Cortex of kidney (tissue), 1 donor: Measurements from ENCODE around the gene ACTN1.

Source experiments
- DNase-seq: peaks from one replicate; lab custom pipeline; 2025; lab: John Stamatoyannopoulos, UW

The ACTN1 gene

DNA sequence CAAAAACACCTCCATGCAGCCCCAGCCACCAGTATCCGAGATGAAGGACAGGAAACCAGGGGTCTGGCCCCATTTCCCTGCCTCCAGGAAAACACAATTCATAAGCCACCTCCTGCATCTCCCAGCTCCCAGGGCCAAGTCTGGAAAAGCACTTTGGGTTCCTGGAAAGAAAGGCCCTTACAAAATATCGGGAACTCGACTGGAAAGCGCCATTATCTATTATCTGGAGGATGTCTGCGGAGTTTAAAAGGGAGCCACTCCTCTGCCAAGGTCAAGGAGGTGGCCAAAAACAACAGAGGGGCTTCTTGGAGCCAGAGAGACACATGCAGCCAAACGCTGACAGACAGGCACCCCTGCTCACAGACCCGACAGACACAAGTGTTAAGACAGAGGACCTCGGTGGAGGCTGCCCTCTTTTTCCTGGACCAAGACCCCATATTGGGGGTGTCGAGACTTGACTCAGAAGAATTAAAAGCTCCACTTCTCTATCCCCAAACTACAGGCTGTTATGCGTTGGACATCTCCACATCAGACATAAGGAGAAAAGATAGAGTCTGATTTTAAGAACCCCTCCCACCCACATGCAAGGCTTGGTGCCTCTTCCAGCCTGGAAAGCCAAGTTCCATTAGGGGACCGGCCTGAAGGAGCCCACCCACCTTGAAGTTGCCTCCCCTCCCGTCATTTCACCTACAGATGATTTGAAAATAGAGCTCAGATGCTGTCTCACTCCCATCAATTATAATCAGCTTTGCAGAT is 9.6 kb downstream of the ACTN1 start:
- DNase-seq = no peak

DNA sequence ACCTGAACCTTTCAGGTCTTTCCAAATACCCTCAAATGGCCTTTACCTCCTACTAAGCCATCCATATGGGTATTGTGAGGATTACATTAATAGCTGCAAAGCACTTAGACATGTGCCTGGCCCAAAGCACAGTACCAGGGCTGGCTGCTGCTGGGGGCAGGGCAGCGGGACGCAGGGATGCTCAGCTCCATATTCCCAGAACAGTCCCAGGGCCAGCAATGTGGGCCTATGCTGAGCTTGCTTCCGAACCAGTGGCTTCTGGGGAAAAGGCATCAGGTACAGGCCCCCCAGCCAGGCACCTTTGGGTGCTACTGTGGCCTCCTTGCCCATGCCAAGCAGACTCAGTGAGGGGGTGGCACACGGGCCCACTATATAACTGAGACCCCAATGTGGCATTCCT is 10.4 kb downstream of the ACTN1 start:
- no peak for DNase-seq

DNA sequence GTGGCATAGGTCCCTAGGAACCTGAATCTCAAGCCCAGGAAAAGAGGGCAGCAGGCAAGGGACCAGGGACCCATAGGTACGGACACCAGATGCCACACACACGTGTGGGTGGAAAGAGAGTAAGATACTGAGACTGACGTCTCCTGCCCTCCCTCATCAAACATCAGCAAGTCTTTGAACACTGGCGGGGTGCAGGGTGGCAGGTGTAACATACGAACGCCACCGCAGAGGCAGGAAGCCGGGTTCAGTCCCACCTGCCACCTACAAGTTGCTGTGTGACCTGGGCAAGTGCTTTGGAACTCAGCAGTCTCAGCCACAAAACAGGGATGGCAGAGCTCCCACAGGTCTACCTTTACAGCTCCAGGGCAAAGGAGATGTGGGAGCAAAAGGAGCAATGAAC is 11.1 kb downstream of the ACTN1 start:
- no peak for DNase-seq

DNA sequence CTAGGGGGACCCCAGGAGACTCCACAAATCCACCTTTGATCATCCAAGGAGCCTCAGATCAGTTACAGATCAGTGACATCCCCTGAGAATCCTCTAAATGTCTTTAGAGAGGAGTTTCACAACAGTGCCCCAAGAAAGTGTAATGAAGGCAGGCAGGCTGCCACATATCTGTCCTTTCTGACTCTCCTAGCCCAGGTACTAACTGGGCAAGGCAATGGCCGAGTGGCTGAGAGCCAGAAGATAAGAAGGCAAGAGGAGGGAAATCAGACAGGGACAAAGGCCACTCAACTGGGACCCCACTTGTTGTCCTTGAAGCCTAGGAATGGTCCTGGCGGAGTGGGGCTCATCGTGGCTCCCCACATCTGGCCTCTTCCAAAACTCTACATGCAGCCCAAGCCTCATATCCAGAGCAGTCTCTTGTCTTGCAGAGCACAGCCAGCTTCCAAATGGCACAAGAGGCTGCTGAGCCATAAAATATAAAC is 11.6 kb downstream of the ACTN1 start:
- DNase-seq = no peak

DNA sequence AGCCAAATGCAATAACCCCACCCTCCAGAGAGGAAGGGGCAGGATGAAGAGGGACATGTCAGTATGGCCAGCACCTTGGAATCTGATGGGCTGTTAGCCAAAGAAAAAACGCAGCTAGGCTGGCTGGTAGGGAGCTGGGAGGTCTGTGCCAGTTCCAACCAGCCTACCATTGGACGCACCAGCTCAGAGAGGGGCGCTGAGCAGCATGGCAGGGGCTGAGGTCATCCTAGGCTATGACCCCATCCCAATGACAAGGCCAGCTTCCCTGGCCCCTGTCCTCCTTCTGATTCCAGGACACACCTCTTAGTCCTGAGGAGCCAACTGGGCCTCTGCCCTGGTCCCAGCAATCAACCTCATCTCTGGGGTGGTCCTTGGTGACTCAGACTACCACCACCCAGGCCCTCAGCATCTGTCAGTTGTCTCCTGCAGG is 12.2 kb downstream of the ACTN1 start:
- no peak for DNase-seq

DNA sequence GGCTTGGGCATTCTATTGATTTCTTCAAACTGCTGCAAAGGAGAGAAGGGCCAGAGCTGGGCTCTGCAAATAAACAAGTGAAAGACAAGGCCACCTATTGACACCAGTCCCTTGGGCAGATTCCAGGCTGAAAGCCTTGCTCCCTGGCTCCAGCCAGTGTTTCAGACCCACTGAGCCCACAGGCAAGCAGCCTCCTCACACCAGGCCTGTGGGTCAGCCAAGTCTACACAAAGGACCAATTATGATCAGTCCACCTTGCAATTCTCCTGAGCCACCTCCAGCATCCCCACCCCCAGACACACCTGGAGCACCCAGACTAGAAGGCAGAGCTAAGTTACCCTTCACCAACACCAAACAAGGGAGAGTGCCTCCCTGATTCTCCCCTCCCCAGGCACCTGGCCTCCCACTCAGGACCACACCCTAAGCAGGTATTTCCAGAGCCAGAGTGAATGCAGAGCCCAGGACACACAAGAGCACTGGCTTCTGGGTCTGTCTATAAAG is 13.8 kb downstream of the ACTN1 start:
- DNase-seq = no peak

DNA sequence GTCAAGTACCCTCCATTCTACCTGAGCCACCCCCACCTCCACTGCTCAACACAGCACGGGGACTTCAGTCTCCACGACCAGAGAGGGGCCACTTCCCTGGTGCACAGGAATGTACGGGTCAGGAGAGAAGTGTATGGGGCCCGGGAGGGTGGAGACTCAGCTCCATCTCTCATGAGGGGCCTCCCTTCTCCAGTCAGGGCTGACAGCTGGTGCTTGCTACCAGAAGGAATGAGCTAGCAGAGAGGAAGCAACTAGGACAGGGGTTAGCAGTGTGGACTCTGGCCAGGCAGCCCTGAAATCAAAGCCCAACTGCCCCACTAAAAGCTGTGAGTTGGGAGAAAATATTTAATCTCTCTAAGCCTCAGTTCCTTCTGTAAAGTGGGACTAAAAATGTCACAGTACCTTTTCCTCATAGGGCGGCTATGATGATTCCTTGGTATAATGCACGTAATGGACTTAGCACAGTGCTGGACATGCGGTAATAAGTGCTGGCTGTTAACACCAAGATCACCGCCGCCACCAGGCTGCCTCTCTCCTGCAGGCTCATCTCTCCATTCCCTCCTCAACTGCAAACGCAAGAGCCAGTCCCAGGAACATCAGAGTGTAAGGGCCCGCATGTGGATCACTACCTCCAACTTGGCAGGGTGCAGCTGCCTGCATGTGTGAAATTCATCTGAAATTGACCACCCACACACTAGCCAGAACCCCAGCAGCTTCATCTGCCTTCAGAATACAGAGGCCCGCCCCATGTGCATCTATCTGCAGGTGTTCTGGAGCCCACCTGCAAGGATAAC is 14.6 kb downstream of the ACTN1 start:
- DNase-seq = no peak

DNA sequence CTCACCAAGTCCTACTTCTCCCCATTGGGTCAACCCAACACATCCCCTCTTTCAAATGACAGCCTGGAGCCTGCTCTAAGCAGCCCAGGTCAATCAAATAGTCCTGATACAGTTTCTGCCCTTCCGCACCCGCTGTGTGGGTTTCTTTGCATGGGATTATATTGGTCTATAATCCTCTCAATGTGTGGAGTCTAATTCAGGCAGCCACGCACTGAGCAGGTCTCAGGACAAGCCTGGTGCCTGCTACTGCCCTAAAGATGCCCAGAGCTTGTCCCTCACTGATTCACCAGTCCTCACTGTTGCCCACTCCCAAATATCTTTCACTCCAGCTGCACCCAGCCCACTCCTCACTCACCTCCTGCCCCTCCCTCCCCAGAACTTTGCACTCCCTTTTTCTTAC is 16.4 kb downstream of the ACTN1 start:
- no peak for DNase-seq

DNA sequence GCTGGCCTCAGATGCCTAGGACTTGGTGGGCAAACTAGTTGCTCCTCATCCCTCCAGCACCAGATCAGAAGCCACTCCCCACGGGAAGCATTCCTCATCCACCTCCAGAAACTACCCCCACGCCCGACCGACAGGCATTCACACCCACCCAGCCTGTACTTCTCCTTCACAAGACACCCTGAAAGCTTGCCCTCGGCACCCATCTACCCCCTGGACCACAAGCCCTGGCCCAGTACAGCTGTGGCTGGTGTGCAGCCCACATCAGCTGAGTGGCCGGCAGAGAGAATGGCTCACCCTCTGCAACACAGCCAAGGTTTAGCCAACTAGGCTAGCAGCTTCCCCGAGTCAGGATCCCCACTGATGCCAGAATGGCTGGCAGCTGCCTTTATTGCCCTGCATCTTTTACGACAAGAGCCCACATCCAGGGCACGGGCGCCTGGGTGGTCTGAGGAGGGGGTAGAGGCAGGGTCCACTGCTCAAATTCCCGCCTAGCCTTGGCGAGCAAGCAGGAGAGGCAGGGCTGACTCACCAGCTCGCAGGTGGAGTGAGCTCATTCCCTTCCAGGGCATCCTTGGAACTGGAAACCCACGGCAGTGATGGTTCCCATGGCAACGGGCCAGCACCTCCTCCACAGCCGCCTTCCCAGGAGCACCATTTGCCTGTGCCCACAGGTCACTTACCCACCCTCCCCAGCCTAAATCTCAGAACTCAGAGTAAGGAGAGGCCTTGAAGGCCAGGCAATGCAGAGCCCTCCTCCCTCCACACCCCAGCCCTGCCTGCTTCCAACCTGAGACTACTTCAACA is 17.1 kb downstream of the ACTN1 start:
- no peak for DNase-seq

DNA sequence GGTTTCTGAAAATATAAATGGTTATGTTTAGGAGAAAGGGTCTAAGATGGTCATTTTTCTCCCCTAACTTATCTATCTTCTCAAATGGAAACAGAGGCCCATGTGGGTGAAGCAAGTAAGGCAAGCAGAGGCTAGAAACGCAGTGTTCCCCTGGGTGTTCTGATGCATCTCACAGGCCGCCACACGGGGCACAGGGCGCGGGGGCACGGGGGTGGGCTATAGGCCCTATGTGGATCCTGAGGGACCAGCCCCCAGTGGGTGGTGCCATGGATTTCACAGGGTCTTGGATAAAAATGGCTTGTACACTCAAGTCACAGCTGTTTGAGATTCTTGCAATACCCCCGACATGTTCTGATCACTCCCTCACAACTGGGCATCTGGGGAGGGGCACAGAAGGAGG is 17.7 kb downstream of the ACTN1 start:
- DNase-seq = no peak

DNA sequence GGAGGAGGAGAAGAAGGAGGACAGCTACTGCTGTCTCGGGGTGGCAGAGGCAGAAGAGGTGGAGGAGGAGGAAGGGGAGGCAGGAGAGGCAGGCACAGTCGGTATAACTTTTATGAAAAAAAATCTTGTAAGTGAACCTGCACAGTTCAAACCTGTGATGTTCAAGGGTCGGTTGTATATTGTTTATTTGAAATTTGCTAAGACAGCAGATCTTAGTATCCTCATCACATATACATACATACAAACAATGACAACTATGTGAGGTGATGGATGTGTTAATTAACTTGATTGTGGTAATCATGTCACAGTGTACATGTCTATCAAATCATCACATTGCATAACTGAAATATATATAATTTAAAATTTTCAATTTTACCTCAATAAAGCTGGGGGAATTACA is 19.0 kb downstream of the ACTN1 start:
- DNase-seq = no peak

DNA sequence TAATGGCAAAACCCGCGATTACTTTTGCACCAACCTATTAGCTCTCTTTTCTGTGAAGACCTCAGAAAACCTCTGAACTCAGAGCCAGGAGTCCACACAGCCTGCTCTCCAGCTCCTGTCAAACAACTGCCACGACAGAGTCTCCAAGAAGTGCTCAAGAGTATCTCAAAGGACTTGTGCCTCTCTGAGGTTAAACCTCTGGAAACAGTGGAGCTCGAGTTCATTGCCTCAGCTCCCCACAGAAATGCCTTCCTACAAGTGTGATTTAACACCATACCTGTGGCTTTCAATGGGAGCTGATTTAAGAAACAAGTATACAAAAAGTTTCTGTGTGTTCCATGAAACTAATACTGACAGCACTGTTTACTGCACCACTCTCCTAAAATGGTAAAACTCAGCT is 20.1 kb downstream of the ACTN1 start:
- DNase-seq = no peak

DNA sequence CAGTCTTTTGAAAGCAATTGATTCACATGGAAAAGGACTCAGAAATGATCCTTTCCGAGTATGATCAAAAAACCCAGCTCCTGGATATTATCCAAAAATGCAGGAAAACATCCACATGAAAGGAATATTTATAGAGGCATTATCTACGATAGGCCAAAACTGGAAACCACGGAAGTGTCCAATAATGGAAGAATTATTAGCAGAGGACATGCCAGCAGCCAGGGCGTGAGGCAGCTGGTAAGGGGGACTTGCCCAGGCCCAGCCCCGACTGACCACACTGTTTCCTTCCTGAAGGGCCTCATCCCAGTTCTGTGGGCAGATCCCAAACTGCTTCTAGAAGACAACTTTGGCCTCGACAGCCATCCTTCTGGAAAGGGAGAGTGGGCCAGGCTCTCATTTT is 20.5 kb downstream of the ACTN1 start:
- no peak for DNase-seq

DNA sequence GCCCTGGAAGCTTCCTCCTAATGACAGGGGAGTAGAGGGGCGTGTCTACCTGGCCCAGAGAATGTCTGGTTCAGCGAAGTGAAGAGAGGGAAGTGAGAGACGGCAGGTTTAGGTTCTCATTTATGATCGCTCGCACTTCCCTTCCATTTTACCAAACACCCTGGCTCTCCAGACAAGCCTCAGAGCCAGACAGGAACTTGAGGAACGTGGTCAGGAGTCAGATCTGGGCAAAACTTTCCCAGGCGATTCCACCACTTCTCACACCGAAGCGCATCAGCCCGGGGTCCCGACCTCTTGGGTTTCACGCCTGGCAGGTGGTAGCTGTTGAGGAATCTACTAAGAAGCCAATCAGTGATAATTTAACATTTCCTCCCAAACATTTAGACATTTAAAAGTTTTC is 21.3 kb downstream of the ACTN1 start:
- DNase-seq = no peak

DNA sequence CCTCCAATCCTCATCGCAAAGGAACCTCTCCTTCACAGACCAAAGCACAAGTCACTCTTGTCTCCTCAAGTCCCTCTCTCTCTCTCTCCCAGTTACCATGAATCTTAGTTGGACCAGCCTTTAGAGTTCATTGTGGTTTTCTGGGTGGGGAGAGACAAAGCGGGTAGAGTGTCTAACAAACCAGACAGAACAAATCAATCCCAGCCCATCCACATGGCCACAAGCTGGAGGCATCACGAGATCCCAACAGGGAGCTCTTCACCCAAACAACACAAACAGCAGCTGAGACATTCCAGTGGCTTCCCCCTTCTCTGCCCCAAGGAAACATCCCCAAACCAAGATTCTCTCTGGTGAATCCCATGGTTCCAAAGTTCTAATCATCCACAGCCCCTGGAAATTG is 22.4 kb downstream of the ACTN1 start:
- DNase-seq = no peak

DNA sequence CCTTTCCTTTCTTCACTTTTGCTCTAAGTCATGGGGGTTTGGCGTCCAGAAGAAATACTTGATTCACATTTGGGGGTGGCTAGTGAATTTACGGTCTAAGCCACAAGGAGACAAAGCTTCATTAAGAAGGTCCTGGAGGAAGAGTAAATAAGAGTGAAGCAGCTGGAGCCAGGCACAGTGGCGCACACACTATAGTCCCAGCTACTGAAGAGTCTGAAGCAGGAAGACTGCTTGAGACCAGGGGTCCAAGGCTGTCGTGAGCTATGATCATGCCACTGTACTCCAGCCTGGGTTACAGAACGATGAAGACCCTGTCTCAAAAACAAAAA is 23.3 kb downstream of the ACTN1 start:
- no peak for DNase-seq

DNA sequence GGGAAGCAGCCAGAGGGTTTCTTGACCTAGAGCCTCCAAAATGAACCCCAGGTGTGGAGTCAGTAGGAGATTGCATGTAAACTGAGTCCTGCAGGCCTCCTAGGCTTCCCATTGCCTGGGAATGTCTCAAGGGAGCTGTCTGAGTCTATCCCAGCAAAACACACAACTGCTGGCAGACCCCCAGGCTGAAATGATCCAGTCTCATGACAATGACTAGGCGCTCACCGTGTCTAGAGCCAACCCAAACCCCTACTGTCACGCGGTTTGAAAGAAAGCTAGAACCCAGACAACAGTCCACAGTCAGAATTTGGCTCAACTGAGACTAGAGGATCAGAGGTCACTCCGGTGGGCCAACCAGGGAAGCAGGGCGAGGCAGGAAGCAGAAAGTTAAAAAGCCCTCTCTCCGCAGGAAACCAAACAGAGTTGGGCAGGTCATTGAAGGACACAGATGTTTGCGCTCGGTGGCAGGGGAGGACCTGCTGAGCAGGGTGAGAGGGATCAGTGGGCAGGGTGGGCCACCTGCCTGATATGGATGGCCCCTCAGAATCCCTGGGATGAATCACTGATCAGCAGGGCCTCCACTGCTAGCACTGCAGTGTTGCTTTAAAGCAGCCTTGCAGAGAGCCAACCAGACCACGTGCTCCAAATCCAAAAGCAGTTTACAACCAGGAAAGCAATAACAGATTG is 23.8 kb downstream of the ACTN1 start:
- no peak for DNase-seq

DNA sequence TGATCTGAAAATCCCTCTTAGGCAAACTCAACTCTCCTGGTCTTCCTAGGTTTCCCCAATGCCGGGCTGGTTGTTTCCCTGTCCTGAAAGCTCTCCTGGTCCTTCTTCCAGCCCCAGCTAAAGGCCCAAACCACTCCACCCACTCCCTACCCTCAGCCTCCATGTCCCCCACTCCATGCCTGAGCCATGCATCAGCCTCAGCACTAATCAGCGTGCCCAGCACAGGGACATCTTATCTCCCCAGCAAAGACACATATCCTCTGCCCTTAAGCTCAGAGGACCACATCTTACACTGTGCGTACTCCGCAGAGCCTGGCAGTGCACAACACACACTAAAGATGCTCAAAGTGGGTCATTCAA is 25.9 kb downstream of the ACTN1 start:
- no peak for DNase-seq

DNA sequence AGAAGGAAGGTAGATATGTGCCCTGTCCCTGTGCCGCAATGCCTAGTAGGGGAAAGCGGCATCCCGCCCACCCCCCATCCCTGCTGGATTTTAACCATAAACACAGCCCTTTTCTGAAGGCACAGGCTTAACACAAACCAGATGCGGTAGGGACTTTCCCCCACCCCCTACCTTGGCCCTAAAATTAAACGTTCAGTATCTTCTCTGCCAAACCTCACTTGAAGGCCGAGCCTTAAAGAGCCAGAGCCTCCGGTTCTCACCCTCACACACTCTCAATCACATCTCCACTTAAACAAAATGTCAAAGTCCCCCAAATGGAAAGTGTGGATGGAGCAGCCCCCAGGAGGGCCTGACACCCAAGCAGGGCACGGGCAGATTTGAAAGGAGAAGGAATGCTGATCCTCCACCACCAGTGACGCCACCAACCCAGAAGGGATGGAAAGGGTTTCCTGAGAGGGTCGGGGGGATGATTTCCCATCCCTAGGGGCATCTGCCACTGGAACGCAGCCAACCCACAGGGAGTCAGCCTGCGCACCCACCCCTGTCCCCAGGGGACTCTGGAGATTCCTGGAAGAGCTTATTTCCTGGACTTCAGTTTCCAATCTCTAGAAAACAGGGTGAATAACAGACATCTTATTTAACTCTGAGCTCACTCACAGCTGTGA is 26.4 kb downstream of the ACTN1 start:
- DNase-seq = no peak

DNA sequence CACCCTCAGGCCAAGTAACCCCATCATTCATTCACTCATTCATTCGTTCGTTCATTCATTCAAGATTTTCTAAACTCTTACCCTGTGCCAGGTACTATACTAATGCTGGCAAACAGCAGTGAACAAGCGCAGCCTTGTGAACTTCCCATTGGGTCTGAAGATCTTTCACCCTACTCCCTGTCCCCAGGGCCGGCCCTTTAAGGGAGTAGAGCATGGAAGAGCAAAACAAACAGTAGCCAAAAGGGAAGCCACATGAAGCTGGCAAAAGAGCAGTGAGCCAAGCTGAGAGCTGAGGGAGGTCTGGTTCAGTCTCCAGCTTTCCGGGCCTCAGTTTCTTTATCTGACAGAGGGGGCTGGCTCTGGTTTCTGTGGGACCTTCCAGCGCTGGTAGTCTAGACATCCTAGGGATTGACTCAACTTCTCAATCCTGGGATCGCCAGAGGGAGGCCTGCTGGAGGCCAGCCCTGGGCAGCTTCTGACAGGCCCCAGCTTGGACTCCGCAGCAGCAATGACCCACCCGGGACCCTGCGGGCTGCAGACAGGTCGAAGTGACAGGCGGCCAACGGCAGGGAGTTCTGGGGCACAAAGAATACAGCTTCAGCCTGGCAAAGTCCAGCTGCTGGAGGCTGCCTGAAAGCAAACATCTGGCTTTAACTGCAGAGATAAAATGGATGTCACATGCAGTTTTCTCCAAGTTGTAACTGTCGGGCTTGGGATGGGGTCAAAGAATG is 27.1 kb downstream of the ACTN1 start:
- no peak for DNase-seq
